Effector CD4-positive, alpha-beta T cell (primary cell): ENCODE data around the gene SRC.
"Not testable (repeated sequence)": the region's sequence is repeated elsewhere in the genome, so short reads cannot be mapped to it uniquely, and the experiment has no call there.

Source experiments
- DNase-seq: peaks from one replicate; pipeline ENCODE4 v3.0.0-alpha.2; 2020

SRC gene

DNA sequence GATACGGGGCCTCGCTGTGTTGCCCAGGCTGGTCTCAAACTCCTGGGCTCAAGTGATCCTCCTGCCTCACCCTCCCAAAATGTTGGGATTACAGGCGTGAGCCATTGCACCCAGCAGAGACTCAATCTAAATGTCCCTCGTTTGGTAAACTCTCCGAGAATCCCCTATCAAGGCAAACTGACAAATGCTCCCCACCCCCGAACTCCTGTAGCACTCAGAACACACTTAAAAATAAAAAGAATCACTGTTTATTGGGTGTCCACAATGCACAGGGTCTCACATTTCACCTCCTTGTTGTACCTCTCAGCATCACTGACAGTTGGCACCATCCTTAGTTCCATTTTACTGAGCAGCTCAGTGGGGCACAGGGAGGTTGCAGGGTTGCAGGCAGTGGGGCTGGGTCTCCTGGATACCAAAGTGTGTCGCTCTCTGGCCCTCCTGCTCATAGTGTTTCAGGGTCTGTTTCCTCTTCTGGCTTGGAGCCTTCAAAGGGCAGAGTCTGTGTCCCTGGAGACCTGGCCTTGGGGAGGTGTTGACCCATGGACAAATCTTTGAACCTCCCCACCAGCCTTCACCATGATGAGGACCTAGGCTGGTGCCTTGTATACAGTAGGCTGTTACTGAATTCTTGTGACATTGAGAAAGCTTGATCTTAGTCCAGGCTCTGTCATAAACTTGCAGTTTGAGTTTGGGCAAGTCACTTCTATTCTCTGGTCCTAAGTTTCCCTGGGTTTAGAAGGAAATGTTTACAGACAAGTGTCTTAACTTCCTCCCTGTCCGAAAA, 8.5 kb upstream of the SRC start:
- DNase-seq, result no peak

DNA sequence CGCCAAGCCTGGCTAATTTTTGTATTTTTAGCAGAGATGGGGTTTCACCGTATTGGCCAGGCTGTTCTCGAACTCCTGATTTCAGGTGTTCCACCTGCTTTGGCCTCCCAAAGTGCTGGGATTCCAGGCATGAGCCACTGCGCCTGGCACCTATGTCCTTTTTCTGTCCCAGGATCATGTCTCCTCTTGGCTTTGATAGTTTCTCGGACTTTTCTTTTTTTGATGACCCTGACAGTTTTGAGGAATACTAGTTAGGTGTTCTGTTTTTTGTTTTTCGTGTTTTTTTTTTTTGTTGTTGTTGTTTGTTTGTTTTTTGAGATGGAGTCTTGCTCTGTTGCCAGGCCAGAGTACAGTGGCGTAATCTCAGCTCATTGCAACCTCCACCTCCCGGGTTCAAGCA, 7.6 kb upstream of the SRC start:
- not testable (repeated sequence) for DNase-seq

DNA sequence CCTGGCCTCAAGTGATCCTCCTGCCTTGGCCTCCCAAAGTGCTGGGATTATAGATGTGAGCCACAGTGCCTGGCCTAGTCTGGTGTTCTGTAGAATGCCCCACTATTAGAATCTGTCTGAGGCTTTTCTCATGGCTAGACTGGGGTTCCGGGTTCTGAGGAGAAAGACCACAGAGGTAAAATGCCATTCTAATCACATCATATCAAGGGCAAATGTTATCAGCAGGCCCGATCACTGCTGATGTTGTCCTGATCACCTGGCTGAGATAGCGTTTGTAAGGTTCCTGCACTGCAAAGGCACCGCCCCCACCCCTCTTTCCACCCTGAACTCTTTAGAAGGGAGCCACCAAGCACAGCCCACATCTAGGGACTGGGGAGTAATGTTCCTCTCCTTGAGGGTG, 6.7 kb upstream of the SRC start:
- DNase-seq, result no peak

DNA sequence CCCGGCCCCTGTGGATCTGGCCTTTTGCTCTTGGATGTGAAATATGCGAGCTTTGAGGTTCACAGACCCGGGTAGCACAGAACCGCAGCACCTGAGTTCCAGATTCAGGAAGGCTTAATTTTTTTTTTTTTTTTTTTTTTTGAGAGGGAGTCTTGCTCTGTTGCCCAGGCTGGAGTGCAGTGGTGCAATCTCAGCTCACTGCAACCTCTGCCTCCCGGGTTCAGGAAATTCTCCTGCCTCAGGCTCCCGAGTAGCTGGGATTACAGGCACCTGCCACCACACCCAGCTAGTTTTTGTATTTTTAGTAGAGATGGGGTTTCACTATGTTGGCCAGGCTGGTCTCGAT, 6.2 kb upstream of the SRC start:
- not testable (repeated sequence) for DNase-seq

DNA sequence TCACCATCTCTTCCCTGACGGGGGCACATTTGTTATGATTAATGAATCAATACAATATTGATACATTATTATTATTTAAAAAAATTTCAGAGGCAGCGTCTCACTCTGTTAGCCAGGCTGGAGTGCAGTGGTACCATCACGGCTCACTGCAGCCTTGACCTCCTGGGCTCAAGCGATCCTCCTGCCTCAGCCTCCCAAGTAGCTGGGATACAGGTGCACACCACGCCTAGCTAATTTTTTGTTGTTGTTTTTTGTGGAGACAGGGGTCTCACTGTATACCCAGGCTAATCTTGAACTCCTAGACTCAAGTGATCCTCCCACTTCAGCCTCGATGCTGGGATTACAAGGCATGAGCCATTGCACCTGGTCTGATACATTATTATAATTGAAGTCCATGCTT, 4.9 kb upstream of the SRC start:
- DNase-seq, result no peak

DNA sequence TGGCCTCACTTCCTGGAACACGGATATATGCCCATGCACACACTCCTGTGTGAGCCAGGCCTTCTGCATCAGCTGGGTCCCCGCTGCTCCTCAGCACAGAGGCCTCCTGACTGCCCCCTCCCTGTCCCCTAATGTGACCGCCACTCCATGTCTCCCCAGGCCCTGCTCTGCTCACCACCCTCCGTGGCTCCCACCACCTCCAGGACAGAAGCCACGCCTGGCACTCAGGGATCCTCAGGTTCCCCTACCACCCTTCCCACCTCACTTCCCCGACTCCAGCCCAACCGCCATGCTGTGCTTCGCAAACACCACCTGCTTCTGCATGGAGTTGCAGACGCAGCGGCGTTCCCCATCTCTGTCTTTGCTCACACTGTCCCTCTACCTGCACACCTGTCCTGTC, 4.3 kb upstream of the SRC start:
- DNase-seq, result no peak

DNA sequence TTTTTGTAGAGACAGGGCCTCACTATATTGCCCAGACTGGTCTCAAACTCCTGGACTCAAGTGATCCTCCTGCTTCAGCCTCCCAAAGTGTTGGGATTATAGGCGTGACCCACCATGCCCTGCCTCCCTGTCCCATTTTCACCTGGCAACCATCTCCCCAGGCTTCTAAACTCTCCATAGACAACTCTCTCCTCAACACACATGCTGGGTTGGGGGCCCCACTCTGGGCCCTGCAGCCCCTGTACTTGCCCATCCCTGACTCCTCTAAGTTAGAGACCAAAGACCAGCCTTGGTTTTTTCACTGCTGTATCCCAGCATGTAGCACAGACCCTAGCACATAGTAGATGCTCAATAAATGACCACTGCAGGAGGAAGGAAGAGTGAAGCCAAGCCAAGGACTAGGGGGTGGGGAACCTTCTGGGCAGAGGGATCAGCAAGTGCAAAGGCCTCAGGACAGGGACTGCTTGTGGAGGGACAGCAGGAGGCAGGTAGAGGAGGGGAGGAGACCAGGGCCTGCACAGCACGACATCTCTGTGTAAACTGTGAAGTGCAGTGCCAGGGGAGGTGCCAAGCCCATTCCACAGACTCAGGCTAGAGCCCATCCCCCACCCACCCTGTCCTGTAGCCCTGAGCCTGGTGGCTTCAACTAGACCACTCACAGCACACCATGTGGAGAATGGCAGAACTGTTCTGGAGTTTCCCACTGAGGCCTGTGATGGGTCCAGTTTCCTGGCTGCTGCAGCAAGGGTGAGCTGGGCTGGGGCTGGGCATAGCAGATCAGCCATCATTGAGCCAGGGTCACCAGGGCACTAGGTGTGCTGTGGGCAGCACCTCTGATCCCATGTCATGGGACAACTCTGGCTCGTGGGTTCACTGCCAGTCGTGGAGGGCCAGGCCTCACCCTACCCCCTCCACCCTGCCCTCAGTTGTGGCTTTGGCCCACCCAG, 3.4 kb upstream of the SRC start:
- DNase-seq, result no peak

DNA sequence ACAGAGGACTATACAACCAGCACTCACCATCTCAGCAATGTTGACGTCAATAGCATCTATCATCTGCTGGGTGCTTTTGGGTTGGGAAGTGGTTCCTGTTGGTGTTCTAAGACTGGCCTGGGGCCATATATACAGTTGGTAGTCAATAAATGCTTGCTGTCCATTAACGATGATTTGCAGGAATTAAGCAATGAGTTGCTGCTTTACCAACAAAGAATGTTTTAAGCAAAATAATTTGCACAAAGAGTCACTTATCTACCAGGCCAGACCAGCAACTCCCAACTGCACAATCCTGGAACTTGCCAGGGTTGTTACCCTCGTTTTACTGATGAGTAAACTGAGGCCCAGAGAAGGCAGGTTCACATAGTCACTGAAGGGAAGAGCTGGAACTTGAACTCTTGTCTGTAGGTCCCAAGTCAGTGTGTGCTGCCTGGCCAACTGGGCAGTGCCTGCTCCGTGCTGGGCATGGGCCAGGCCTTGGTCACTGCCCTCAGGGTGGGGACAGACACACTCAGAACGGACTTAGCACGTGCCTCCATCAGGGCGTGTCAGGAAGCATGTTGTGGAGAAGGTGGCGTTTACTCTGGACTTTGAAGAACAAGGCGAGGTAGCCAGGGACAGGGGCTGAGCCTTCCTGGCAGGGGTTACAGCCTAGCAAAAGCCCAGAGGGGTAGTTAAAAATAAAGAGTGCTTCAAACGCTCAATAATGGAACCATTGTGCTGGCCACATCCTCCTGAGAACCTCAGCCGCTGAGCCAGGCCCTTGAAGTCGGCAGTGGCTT, 2.5 kb upstream of the SRC start:
- no peak for DNase-seq

DNA sequence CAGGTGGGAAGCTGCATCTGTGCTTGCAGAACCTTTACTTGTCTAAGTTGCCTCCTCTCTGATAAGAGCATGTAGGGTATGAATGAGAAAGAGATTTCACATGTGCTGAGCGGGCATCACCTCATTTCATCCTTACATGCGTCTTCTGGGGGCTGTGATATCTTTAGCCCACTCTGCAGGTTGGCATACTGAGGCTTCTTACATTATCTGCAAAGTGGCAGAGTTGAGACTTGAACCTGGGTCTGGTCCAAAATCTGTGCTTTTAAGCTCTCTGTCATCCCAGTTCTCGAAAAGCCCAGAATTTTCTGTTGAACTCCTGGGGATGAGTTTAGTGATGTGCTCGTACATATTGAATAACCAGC, 2.0 kb upstream of the SRC start:
- DNase-seq, result no peak

DNA sequence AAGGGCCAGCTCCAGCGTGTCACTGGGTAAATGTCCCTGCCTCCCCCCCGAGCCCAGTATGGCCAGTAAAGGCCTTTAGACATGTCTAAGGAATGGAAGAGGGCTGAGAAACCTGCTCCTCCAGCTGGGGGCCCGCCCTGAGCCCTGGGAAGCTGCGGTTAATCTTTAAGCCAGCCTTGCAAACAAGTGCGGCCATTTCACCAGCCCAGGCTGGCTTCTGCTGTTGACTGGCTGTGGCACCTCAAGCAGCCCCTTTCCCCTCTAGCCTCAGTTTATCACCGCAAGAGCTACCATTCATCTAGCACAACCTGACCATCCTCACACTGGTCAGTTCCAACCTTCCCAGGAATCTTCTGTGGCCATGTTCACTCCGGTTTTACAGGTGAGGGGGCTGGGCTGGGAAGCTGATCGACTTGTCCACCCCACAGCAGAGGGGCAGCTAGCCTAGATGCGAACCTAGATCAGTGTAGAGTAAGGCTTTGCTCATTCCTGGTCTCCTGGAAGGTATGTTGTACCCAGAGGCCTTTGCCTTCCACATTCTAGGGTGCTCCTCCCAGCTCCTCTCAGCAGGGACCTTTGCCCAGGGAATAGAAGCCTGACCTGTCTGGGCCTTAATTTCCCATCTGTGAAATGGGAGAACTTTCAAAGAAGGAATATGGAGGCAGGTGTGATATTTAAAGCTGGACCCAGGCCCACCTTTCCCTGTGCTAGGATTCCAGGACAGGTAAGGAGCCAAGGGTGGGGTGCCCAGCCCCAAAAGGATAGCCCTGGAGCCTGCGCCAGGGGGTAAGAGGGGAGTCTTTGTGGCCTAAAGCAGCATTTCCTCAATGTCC, 1.2 kb upstream of the SRC start:
- DNase-seq, result no peak

DNA sequence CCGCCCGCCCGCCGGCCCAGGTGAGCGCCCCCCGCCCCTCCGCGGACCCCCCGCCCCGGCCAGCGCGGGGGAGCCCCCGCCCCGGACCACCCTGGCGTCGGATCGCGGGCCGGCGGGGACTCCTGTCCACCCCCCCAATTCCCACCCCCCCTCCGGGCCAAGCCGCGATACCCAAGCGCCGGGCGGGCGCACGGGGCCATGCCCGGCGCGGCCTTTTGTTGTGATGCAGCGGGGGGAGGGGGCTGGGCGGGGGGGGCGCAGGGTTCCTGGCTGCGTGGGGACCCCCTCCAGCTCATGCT, 245 bp downstream of the SRC start:
- DNase-seq, result no peak

DNA sequence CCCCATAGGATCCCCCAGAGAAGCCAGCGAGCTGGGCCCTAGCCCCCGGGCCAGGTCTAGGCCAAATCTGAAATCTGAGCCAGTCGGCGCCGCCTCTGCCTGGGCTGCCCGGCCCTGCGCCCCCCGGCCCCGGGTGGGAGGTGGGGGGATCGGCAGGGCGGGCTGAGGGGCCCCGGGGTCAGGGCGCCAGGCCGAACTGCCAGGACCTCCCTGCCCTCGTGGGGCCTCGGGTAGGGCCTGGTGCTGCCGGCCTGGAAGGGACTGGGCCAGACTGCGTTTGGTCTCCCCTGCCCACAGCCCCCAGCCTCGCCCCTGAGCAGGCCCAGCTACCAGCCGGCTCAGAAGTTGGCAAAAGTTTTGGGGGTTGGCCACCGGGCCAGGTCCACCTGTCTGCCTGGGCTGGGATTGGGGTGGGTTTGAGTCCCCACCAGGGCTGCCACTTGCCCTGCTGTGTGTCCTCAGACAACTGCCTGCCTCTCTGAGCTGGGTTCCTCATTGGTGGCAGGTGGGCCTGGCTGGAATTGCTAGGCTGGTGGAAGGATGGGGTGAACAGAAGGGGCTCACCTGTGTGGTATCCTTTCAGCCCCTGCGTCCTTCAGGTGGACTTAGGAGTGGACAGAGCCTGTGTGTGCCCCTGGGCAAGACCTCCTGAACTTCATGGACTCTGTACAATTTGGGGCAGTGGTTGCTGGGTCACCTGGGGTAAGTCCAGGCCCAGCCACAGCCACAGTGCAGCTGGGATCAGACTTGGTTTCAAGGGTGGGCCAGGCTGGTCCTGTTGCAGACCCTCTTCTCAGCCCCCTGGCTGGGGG, 801 bp downstream of the SRC start:
- no peak for DNase-seq

DNA sequence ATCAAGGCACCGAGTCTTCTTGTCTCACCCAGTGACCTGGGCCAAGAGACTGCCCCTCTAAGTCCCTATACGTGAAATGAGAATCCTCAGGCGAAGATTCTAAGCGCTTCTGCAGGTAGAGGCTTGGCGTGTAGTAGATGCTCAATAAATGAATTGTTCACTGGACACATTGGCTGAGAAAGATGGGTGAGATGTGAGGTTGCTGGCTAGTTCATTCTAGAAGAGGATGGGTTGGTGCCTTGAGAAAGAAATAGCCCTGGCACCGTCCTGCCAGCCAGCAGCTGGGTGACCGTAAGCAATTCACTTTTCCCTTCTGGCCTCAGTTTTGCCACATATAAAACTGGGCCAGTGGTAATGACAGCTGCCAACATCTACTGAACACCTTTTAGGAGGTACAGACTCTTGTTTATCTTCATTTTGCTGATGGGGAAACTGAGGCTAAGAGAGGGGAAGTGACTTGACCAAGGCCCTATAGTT, 1.4 kb downstream of the SRC start:
- DNase-seq, result no peak

DNA sequence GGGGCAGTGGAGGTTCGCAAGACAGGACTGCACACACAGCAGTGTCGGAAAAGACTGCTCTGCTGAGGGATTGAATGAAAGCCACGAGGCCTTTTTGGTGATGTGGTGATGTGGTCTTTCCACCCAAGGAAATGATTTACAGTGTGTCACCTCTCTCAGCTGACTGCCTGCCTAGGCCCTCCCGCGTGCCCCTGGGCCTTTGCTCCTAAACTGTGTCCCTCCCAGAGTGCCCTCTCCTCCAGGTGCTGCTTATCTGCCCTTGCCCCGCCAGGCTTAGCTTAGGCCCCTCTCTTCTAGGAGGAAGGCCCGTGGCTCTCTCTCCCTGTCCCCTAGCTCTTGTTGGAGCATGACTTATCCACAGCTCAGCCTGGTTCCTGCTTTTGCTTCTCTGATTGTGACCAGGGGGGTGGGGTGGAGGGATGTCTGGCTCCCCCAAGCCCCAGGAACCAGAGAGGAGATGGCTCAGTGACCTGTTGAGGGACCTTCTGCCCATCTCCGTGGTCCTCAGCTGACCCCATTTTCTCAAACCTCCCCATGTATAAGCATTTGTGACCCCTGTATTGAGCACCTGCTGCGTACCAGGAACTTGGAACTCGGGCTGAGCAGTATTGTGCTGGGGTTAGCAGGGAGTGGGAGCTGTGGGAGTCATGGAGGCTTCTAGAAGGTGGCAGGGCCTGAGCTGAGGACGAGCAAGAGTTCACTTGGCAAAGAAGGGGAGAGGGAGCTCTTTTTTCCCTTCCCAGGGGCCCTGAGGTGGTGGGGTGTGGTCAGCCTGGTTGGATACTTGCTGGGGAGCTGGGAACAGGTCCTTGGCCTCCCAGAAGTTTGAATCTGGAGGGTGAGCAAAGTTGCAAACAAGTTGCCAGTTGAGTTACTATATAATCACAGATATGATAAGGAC, 2.2 kb downstream of the SRC start:
- DNase-seq, result no peak

DNA sequence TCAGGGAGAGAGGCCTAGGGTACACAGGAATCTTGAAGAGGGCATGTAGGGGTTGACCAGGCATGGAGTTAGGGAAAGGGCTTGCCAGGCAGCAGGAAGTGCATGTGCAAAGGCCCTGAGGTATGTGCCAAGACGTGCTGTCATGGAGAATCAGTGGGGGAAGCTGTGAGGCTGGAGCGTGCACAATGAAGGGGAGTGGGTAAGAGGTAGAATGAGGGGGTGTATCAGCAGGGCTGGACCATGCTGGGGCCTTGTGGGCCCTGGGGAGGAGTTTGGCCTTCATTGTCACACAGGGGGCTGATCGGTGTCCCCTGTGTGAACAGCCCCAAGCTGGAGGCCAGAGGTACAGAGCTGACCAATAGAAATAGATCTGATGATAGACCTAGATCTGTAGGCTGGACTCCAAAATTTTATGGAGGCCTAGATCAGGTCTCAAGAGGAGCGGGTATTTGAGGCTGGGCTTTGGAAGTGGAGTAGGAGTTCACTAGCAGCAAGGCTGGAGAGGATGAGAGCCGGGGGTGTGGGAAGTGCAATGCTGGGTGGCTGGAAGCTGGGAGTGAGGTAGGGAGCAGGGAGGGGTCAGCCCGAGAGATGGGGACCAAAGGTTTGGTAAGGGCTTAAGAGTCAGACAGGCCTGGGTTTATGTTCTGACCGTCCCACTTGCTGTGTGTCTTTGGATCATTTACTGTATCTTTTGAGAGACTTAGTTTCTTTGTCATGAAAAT, 3.0 kb downstream of the SRC start:
- no peak for DNase-seq

DNA sequence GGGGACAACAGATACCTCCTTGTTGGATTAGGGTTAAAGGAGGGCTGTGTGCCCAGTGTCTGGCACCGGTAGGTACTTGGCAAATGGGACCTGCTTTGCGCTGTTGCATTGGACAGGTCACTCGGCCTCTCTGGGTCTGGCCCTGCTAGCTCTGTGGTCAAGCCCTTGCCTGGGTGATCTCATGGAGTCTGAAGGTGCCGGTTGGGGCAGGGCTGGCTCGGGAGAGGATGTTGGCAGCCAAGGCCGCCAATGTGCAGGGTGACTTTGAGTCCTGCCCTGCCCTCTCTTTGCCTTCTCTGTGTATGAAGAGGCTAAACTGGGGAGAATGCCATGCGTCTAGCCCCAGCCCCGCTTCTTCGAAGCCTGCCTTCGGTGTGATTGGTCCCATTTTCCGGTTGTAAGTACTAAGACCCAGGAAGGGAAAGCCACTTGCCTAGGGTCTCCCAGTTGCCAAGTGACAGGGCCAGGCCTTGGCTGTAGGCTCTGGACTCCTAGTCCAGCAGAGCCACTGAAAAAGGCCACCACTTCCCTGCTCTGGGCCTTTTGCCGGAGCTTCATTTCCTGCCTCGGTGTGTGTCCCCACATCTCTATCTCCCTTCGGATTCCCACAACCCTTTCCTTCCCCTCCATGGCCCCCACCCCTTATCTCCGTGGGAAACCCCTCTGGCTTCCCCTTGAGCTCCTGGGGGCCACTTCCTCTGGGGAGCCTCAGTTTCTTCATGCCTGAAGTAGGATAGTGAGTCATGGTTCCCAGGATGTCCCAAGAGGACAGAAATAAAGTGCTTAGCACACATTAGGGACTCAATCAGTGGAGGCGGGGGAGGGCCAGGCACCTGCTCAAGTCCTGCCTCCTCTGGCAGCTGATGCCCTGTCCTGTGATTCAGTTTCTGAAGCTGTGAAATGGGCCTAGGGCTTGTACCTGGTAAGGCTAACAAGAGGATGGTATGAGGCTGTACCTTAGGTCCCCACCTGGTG, 3.9 kb downstream of the SRC start:
- no peak for DNase-seq

DNA sequence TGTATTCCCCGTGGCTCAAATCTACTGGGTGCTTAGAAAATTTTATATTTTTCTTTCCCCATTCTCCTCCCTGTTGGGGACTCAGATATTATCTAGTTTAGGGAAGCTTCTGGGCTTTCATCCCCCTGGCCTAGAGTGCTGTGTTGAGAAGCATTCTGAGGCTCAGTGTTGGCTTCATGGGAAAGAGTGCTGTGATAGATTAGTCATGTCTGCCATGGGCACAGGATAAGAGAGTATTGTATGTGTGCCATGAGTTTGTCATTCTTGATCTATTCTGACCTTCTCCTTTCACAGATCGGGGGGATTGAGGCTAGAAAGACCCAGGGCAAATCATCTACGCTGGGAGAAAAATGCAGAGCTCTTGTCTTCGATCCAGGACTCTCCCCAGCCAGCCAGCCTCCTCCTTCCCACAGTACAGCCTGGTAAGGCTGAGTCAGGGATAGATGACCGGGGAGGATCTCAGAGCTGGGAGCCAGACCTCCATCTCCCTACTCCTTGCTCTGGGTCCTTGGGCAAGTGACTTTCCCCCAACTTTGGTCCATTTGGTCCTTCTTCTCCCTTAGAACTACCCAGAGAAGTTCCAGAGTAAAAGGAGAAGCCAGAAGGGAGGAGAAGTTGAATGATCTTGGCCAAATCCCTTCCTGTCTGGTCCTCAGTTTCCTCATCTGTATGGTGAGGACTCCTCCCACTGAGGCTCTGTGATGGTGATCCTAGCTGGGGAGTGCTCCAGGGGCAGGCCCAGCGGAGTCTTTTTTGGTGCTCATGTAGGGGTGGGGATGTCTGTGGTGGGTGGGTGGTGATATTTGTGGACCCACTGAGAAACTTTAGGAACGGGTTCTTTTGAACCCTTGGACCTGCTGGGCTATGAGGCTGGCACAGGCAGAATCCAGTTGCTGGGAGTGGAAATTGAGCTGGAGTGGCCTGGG, 5.0 kb downstream of the SRC start:
- DNase-seq, result no peak
